BE2C (cell line): Measurements from ENCODE around the gene SMIM10L1.

Experiments
- DNase-seq: peaks from one replicate; pipeline ENCODE4 v3.0.0-alpha.2; 2020
- H3K27me3 ChIP-seq: fragments of 250-450 bp; sonication (Bioruptor Pico); 2 replicates; pipeline ENCODE4 v1.5.1; 2020; ENCODE audit warnings: mild to moderate bottlenecking
- H3K36me3 ChIP-seq: fragments of 250-450 bp; sonication (Bioruptor Pico); 2 replicates; pipeline ENCODE4 v1.5.1; 2020; ENCODE audit warnings: mild to moderate bottlenecking
- H3K4me1 ChIP-seq: fragments of 250-450 bp; sonication (Bioruptor Pico); 2 replicates; pipeline ENCODE4 v1.5.1; 2020
- H3K4me3 ChIP-seq: 2 replicates; pipeline ENCODE4 v1.5.1; 2011; ENCODE audit warnings: low read depth, low read length
- H3K9me3 ChIP-seq: fragments of 250-450 bp; sonication (Bioruptor Pico); 2 replicates; pipeline ENCODE4 v1.5.1; 2020
- CTCF ChIP-seq: IDR thresholded peaks from 2 replicates; pipeline ENCODE4 v1.5.1; 2012; ENCODE audit warnings: mild to moderate bottlenecking, low read depth, low read length

Gene SMIM10L1

GRCh38 chr12:11202811-11203210 is 31.8 kb downstream of the SMIM10L1 start:
- Histone ChIP-seq H3K27me3 (peaks cover 3% of the 10 kb centered on the region; the same call in 1 of the 2 replicates), H3K4me3 (no peak overlapping the region), H3K9me3 (no peaks in the 10 kb centered on the region), H3K36me3 (no peaks in the 10 kb centered on the region), H3K4me1 (no peaks in the 10 kb centered on the region)
- TF ChIP-seq CTCF = no peak
- DNase-seq = no peak

- Histone ChIP-seq H3K4me3 (no peak overlapping the region), H3K27me3 (peaks cover 3% of the 10 kb centered on the region; the same call in 1 of the 2 replicates), H3K36me3 (no peaks in the 10 kb centered on the region), H3K4me1 (no peaks in the 10 kb centered on the region), H3K9me3 (no peaks in the 10 kb centered on the region)
- TF ChIP-seq CTCF = no peak
- no peak for DNase-seq
Observed at GRCh38 chr12:11204173-11204572, 33.2 kb downstream of the SMIM10L1 start.

GRCh38 chr12:11209113-11209512 is 38.1 kb downstream of the SMIM10L1 start:
- H3K4me3 ChIP-seq = no peak overlapping the region
- H3K27me3 ChIP-seq = no peaks in the 10 kb centered on the region; the same call in 1 of the 2 replicates
- no peaks in the 10 kb centered on the region for H3K9me3 ChIP-seq
- no peaks in the 10 kb centered on the region for H3K4me1 ChIP-seq
- DNase-seq = no peak
- H3K36me3 ChIP-seq = no peaks in the 10 kb centered on the region
- TF ChIP-seq CTCF = peak; percentile 11; the same call in 1 of the 2 replicates
